HepG2 (cell line): ENCODE results near the gene RAB20.

Experiments used
- ARNTL ChIP-seq: sonication (generic); formaldehyde crosslinking; IDR thresholded peaks from 2 replicates; pipeline ENCODE4 v1.4.0; 2020; ENCODE audit warnings: mild to moderate bottlenecking, missing genetic modification reagents
- EZH2 ChIP-seq: conservative IDR thresholded peaks from 2 replicates; pipeline ENCODE4 v1.6.1; 2012; ENCODE audit warnings: mild to moderate bottlenecking, low read depth, low read length, moderate library complexity
- HNF4A ChIP-seq: sonication (generic); formaldehyde crosslinking; IDR thresholded peaks from 2 replicates; pipeline ENCODE4 v1.4.0; 2020; ENCODE audit warnings: missing genetic modification reagents
- KLF16 ChIP-seq, 2 experiments: sonication (generic) in 1 of 2; formaldehyde crosslinking in 1 of 2; IDR thresholded peaks; 2 replicates each; pipeline versions ENCODE4 v1.6.1 to v1.8.0; 2016 to 2023; ENCODE audit warnings: missing genetic modification reagents in 2 of 2, missing compliant biosample characterization in 1 of 2
- SP2 ChIP-seq: sonication (generic); formaldehyde crosslinking; IDR thresholded peaks from 2 replicates; pipeline ENCODE4 v1.5.1; 2020; ENCODE audit warnings: mild to moderate bottlenecking, missing genetic modification reagents
- SUZ12 ChIP-seq: fragments of 150-350 bp; IDR thresholded peaks from 2 replicates; pipeline ENCODE4 v1.6.1; 2014; ENCODE audit warnings: low read depth, low read length
- ZBTB7B ChIP-seq: sonication (generic); formaldehyde crosslinking; IDR thresholded peaks from 2 replicates; pipeline ENCODE4 v1.4.0; 2020; ENCODE audit warnings: missing genetic modification reagents
- TF ChIP-seq, protein P1 (sequence below): IDR thresholded peaks from 2 replicates; pipeline ENCODE4 v1.6.1; 2012; ENCODE audit warnings: inconsistent platforms

DNA sequence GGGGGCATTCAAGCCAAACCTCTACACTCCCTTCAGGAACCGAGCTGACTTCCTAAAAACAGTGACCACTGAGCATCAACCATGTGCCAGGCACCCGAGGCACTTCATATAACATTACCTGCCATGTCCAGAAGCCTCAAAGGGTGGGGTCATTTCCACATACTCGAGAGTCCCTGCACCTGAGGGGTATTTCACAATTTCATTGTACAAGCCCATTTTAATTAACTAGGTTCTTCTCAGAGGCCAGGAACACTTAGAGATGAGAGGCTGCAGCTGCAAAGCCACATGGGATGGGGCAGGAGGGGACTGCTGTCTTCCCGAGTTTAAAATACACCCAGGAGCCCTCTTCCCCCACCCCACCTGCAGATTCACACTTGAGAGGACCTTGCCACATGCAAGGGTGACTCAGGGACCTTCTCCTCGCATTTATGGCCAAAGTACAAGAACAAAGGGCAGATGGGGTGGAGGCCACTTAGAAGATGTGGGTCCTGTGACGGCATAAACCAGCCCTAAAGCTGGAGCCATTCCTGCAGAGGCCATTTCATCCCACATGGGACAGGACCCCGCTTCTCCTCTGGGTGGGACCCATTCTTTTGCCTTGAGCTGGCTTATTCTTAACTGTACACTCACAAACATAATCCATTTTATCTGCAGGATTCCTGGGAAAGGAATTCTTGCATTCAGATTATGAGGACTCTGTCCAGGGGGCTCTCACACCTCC, 43.9 kb downstream of the RAB20 start:
- TF ChIP-seq ARNTL (no peak), HNF4A (CRISPR knock-in tag) (no peak), EZH2 (no peak), KLF16 (CRISPR knock-in tag; IDR thresholded peaks at IDR 0.05) (no peak), ZBTB7B (CRISPR knock-in tag) (no peak), SP2 (no peak), SUZ12 (no peak)
- TF ChIP-seq, protein P1, sequence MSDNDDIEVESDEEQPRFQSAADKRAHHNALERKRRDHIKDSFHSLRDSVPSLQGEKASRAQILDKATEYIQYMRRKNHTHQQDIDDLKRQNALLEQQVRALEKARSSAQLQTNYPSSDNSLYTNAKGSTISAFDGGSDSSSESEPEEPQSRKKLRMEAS: no peak
